Measurements from ENCODE around the gene TNFAIP2. TPM values are rescaled to one million over a fixed set of nuclear protein-coding genes. Genes with fewer than 3 reads are reported as not detected.
A peak's percentile ranks its signal among the peaks of the same experiment; 100 is the strongest.

Gene TNFAIP2
- total RNA-seq, 3 donors from 2014 or later, result 22.0 to 67.4 (median 40.2) TPM

GRCh38 chr14:103141117-103141796, 18.0 kb downstream of the TNFAIP2 start:
- ATAC-seq (peak; percentile 60), DNase-seq (peak in 1 of 3 donors; percentile 69)
- TF ChIP-seq CTCF (IDR thresholded peaks at IDR 0.05), result peak; percentile 36
- Histone ChIP-seq H3K9me3 (no peaks in the 10 kb centered on the region), H3K4me1 (ENCODE audit: low read depth) (no peaks in the 10 kb centered on the region), H3K4me3 (no peak overlapping the region), H3K36me3 (ENCODE audit: low read depth) (no peaks in the 10 kb centered on the region)
- intact Hi-C loops (cut with DNase I, micrococcal nuclease), result no loop called here

DNA sequence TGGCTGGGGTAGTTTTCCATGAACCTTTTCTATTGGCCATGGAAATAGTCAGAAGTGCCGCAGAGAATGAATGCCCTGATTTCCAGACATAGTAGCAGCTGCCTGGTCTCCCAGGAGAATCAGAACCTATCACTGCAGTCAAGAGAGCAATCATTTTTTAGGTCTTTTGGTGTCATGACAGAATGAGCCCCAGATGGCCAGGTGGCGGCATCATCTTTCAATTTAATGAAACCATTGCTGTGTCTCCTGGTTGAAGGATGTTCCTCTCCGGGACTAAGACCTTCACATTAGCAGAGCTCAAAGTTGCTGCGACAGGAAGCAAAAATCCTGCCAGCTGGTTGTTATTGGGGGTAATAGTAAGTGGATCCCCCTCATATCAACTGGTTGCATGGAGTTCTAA, 18.8 kb downstream of the TNFAIP2 start:
- DNase-seq (no peak), ATAC-seq (no peak)
- Histone ChIP-seq H3K9me3 (no peaks in the 10 kb centered on the region), H3K4me1 (ENCODE audit: low read depth) (no peaks in the 10 kb centered on the region), H3K4me3 (no peak overlapping the region), H3K36me3 (ENCODE audit: low read depth) (no peaks in the 10 kb centered on the region)
- TF ChIP-seq CTCF (IDR thresholded peaks at IDR 0.05), result no peak
- intact Hi-C loops (cut with DNase I, micrococcal nuclease), result no loop called here

- DNase-seq (no peak), ATAC-seq (no peak)
- no peaks in the 10 kb centered on the region for H3K9me3 ChIP-seq
- no peaks in the 10 kb centered on the region for H3K4me1 ChIP-seq (ENCODE audit: low read depth)
- intact Hi-C loops (cut with DNase I, micrococcal nuclease), result no loop called here
- no peak overlapping the region for H3K4me3 ChIP-seq
- TF ChIP-seq CTCF (IDR thresholded peaks at IDR 0.05), result no peak
- H3K36me3 ChIP-seq (ENCODE audit: low read depth), result no peaks in the 10 kb centered on the region
Observed at GRCh38 chr14:103142721-103143302, 19.6 kb downstream of the TNFAIP2 start.

DNA sequence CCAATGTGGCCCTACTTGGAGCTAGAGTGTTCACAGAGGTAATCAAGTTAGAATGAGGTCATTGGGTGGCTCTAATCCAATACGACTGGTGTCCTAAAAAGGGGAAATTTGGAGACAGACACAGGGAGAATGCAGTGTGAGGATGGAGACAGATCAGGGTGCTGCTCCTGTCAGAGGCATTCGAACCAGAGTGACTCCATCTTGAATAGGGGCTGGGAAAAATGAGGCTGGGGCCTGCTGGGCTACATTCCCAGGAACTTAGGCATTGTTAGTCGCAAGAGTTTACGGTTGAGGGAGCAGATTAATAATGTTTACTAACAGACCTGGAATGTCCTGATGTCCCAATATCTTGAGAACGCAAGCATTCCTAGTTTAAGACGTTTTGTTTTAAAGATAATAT, 20.2 kb downstream of the TNFAIP2 start:
- no peak for TF ChIP-seq CTCF (IDR thresholded peaks at IDR 0.05)

GRCh38 chr14:103144085-103144484, 20.8 kb downstream of the TNFAIP2 start:
- TF ChIP-seq CTCF (IDR thresholded peaks at IDR 0.05), result no peak
- no peaks in the 10 kb centered on the region for H3K36me3 ChIP-seq (ENCODE audit: low read depth)
- no peaks in the 10 kb centered on the region for H3K4me1 ChIP-seq (ENCODE audit: low read depth)
- ATAC-seq (no peak), DNase-seq (no peak)
- H3K9me3 ChIP-seq, result no peaks in the 10 kb centered on the region
- no peak overlapping the region for H3K4me3 ChIP-seq
- intact Hi-C loops (cut with DNase I, micrococcal nuclease), result no loop called here

More for the DNA sequence above, 20.2 kb downstream of the TNFAIP2 start:
- no peak for DNase-seq
- intact Hi-C loops (cut with DNase I, micrococcal nuclease), result no loop called here
- H3K9me3 ChIP-seq, result no peaks in the 10 kb centered on the region
- H3K4me3 ChIP-seq, result no peak overlapping the region
- no peaks in the 10 kb centered on the region for H3K36me3 ChIP-seq (ENCODE audit: low read depth)
- H3K4me1 ChIP-seq (ENCODE audit: low read depth), result no peaks in the 10 kb centered on the region
- ATAC-seq, result no peak

All from mucosa of descending colon (tissue), 3 donors.